ENCODE measurements around the gene MMP20. TPM values are rescaled to one million over a fixed set of nuclear protein-coding genes. Genes with fewer than 3 reads are reported as not detected.
A peak's percentile ranks its signal among the peaks of the same experiment; 100 is the strongest.

The MMP20 gene
- total and polyA plus RNA-seq, 2 experiments from 2014 or later: not detected

GRCh38 chr11:102591160-102591718 lies 33.9 kb downstream of the MMP20 start:
- TF ChIP-seq EZH2phosphoT487 (IDR thresholded peaks at IDR 0.05; ENCODE audit: insufficient read depth, low read depth) (no peak), EZH2 (IDR thresholded peaks at IDR 0.05; ENCODE audit: insufficient read depth, poor library complexity, severe bottlenecking) (no peak)
- H3K27ac ChIP-seq: no peak overlapping the region
- H3K9me2 ChIP-seq (ENCODE audit: insufficient read depth): no peaks in the 10 kb centered on the region
- H3F3A ChIP-seq (ENCODE audit: insufficient read depth): no peaks in the 10 kb centered on the region
- WGBS, 2 experiments (ENCODE audit: low coverage in 1 of 2, low lambda C conversion rate in 2 of 2, missing lambda C conversion rate in 2 of 2): 81 to 84% methylated on average over 5 of the region's 5 CpGs
- H3K9me3 ChIP-seq (ENCODE audit: low read depth): no peaks in the 10 kb centered on the region
- no peak overlapping the region for H3K9ac ChIP-seq
- no peak overlapping the region for H2AFZ ChIP-seq
- DNase-seq: no peak
- H4K20me1 ChIP-seq (ENCODE audit: insufficient read depth): no peaks in the 10 kb centered on the region
- in situ Hi-C loops (cut with MboI): no loop called here
- H3K36me3 ChIP-seq (ENCODE audit: low read depth): no peaks in the 10 kb centered on the region
- H3K4me3 ChIP-seq: no peak overlapping the region
- H3K79me2 ChIP-seq (ENCODE audit: insufficient read depth): no peaks in the 10 kb centered on the region
- no peaks in the 10 kb centered on the region for H3K27me3 ChIP-seq (replicated peaks; ENCODE audit: insufficient read depth)
- H3K4me1 ChIP-seq (ENCODE audit: insufficient read depth): no peaks in the 10 kb centered on the region
- no peak overlapping the region for H3K4me2 ChIP-seq (ENCODE audit: unreplicated experiment)

GRCh38 chr11:102590276-102591049 lies 34.7 kb downstream of the MMP20 start:
- H3K79me2 ChIP-seq (ENCODE audit: insufficient read depth): no peaks in the 10 kb centered on the region
- no peak overlapping the region for H2AFZ ChIP-seq
- H3K27me3 ChIP-seq (replicated peaks; ENCODE audit: insufficient read depth): no peaks in the 10 kb centered on the region
- no peaks in the 10 kb centered on the region for H3K36me3 ChIP-seq (ENCODE audit: low read depth)
- H3K4me3 ChIP-seq: no peak overlapping the region
- no peak overlapping the region for H3K4me2 ChIP-seq (ENCODE audit: unreplicated experiment)
- no peak overlapping the region for H3K9ac ChIP-seq
- H3K9me3 ChIP-seq (ENCODE audit: low read depth): no peaks in the 10 kb centered on the region
- no peaks in the 10 kb centered on the region for H3F3A ChIP-seq (ENCODE audit: insufficient read depth)
- H4K20me1 ChIP-seq (ENCODE audit: insufficient read depth): no peaks in the 10 kb centered on the region
- WGBS, 2 experiments (ENCODE audit: low coverage in 1 of 2, low lambda C conversion rate in 2 of 2, missing lambda C conversion rate in 2 of 2): 54 to 55% methylated on average over 6 of the region's 6 CpGs
- peak; percentile 16 for DNase-seq
- in situ Hi-C loops (cut with MboI): no loop called here
- H3K9me2 ChIP-seq (ENCODE audit: insufficient read depth): no peaks in the 10 kb centered on the region
- TF ChIP-seq EZH2phosphoT487 (IDR thresholded peaks at IDR 0.05; ENCODE audit: insufficient read depth, low read depth): no peak
- no peak for TF ChIP-seq EZH2 (IDR thresholded peaks at IDR 0.05; ENCODE audit: insufficient read depth, poor library complexity, severe bottlenecking)
- H3K27ac ChIP-seq: no peak overlapping the region
- no peaks in the 10 kb centered on the region for H3K4me1 ChIP-seq (ENCODE audit: insufficient read depth)

DNA sequence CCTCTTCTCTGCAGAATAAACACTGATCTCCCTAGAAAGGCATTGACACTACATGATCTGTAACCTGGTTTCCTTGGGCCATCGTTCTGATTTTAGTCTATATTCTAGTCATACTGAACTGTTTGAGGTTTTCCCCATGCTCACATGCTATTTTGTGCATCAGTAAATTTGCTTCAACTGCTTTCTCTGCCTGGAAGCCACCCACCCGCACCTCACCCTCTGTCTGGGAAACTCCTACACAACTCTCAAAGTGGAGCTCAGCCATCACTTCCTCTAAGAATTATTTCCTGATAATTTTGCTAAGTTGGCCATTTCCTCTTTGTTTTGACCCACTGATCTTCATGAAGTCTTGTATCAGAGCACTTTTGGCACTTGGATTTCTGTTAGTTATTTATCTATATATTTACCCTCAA lies 36.1 kb downstream of the MMP20 start:
- H3K4me3 ChIP-seq: no peak overlapping the region
- H4K20me1 ChIP-seq (ENCODE audit: insufficient read depth): no peaks in the 10 kb centered on the region
- no peaks in the 10 kb centered on the region for H3K27me3 ChIP-seq (replicated peaks; ENCODE audit: insufficient read depth)
- no peak overlapping the region for H3K4me2 ChIP-seq (ENCODE audit: unreplicated experiment)
- DNase-seq: no peak
- no peaks in the 10 kb centered on the region for H3K9me2 ChIP-seq (ENCODE audit: insufficient read depth)
- 89 to 95% methylated on average over 2 of the region's 2 CpGs for WGBS, 2 experiments (ENCODE audit: low coverage in 1 of 2, low lambda C conversion rate in 2 of 2, missing lambda C conversion rate in 2 of 2)
- no peak overlapping the region for H2AFZ ChIP-seq
- no peaks in the 10 kb centered on the region for H3K79me2 ChIP-seq (ENCODE audit: insufficient read depth)
- in situ Hi-C loops (cut with MboI): no loop called here
- no peak overlapping the region for H3K27ac ChIP-seq
- H3F3A ChIP-seq (ENCODE audit: insufficient read depth): no peaks in the 10 kb centered on the region
- H3K36me3 ChIP-seq (ENCODE audit: low read depth): no peaks in the 10 kb centered on the region
- no peaks in the 10 kb centered on the region for H3K4me1 ChIP-seq (ENCODE audit: insufficient read depth)
- H3K9me3 ChIP-seq (ENCODE audit: low read depth): no peaks in the 10 kb centered on the region
- H3K9ac ChIP-seq: no peak overlapping the region
- TF ChIP-seq EZH2 (IDR thresholded peaks at IDR 0.05; ENCODE audit: insufficient read depth, poor library complexity, severe bottlenecking): no peak
- no peak for TF ChIP-seq EZH2phosphoT487 (IDR thresholded peaks at IDR 0.05; ENCODE audit: insufficient read depth, low read depth)

GRCh38 chr11:102587722-102588121 lies 37.4 kb downstream of the MMP20 start:
- H3K9me3 ChIP-seq (ENCODE audit: low read depth): no peaks in the 10 kb centered on the region
- no peak overlapping the region for H3K4me2 ChIP-seq (ENCODE audit: unreplicated experiment)
- no peak for DNase-seq
- no peaks in the 10 kb centered on the region for H3F3A ChIP-seq (ENCODE audit: insufficient read depth)
- no peaks in the 10 kb centered on the region for H3K9me2 ChIP-seq (ENCODE audit: insufficient read depth)
- H3K36me3 ChIP-seq (ENCODE audit: low read depth): no peaks in the 10 kb centered on the region
- no peaks in the 10 kb centered on the region for H3K79me2 ChIP-seq (ENCODE audit: insufficient read depth)
- no peak overlapping the region for H3K27ac ChIP-seq
- TF ChIP-seq EZH2 (IDR thresholded peaks at IDR 0.05; ENCODE audit: insufficient read depth, poor library complexity, severe bottlenecking): no peak
- TF ChIP-seq EZH2phosphoT487 (IDR thresholded peaks at IDR 0.05; ENCODE audit: insufficient read depth, low read depth): no peak
- H3K9ac ChIP-seq: no peak overlapping the region
- H3K4me1 ChIP-seq (ENCODE audit: insufficient read depth): no peaks in the 10 kb centered on the region
- 57 to 83% methylated on average over 1 of the region's 1 CpG for whole genome bisulfite sequencing, 2 experiments (ENCODE audit: low coverage in 1 of 2, low lambda C conversion rate in 2 of 2, missing lambda C conversion rate in 2 of 2)
- H3K4me3 ChIP-seq: no peak overlapping the region
- no peaks in the 10 kb centered on the region for H3K27me3 ChIP-seq (replicated peaks; ENCODE audit: insufficient read depth)
- in situ Hi-C loops (cut with MboI): no loop called here
- no peaks in the 10 kb centered on the region for H4K20me1 ChIP-seq (ENCODE audit: insufficient read depth)
- H2AFZ ChIP-seq: no peak overlapping the region
